ENCODE data around the gene CYFIP1.

CYFIP1 gene

DNA sequence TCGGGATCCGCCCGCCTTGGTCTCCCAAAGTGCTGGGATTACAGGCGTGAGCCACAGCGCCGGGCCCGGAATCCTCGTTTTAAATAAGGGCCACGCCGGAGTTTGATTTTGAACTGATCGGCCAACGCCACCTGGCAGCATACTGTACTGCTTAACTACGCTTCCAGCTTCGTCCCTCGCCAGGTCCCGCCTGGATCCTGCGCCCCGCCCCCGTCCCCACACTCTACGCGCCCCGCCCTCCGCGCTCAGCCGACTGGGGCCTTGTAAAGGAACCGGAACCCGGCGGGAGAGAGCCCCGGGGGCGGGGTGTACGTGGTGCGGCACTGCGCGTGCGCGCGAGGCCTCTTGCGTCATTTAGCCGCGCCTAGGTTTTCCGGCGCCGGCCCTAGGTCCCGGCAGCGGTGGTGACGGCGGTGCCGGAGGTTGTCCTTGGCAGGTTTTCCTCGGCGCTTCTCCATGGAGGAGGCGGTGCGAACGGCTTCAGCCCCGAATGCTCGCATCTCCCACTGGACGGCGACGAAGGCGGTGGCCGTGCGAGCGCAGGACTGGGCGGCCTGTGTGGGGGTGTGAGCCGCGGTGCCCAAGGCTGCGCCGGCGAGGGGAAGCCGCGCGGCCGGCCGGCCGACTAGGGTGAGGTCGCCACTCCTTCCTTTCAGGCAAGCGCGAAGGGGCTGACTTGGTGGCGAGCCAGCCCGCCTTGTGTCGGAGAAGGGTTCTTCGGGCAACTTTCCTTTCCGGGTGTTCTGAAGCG lies 141.7 kb downstream of the CYFIP1 start, which contains the start of gene NIPA2:
NIPA2 (plus strand) TSS at position 375 of the 751 bp plus-strand sequence. CDS start 13,066 bp downstream, outside the sequence.
- in situ Hi-C loops (cut with MboI; ENCODE audit: low sequenced_read_pairs) = no loop called here

DNA sequence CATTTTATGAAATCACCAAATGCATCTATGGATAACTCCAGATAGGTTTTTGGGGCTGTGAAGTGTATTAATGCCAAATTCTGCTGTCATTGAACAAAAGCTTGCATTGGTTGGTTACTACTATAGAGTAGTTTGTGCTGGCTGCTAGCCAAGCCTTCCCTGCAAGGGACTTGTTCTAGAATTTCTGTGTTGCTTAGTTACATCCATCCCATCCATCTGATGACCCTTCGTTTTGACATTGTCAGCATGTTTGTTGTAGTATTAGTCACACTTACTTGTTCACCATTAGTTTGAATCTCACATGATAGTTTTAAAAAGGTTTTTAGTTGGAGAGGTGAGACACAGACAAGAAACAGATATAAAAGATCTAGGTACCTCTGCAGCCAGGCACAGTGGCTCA lies 148.7 kb downstream of the CYFIP1 start:
- in situ Hi-C loops (cut with MboI; ENCODE audit: low sequenced_read_pairs) = no loop called here

DNA sequence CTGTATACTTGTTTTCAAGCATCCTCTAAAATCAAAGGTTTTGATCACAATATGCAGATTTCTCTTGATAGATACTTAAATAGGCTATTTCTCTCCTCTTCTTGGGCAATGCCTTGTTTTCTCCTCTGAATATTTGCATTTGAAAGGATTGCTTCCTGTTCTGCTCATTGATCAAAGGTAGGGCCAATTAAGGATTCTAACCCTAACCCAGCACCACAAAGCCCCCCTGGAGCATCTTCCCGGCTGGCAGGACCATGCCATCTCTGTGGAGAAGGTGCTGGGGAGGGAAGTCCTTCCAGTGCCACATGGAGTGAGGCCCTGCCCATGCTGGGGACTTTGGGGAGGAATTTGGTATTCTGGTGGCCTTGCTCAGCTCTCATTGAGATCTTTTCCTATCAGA lies 153.0 kb downstream of the CYFIP1 start:
- in situ Hi-C loops (cut with MboI; ENCODE audit: low sequenced_read_pairs) = no loop called here

- in situ Hi-C loops (cut with MboI; ENCODE audit: low sequenced_read_pairs) = no loop called here
These were observed 156.6 kb downstream of the CYFIP1 start for GRCh38 chr15:22823495-22824128.

- in situ Hi-C loops (cut with MboI; ENCODE audit: low sequenced_read_pairs) = no loop called here
These were observed 160.5 kb downstream of the CYFIP1 start for GRCh38 chr15:22819651-22820050.

All from HL-60/S4 treated with phorbol 12-myristate 13-acetate at 8.2 ng/mL for 4 days and 3 days (cell line).